ENCODE data around the gene DHX32.
"Not testable (repeated sequence)": the region's sequence is repeated elsewhere in the genome, so short reads cannot be mapped to it uniquely, and the experiment has no call there.

Gene DHX32

GRCh38 chr10:125881192-125881591 is at the start of gene DHX32:
Gene DHX32 (minus strand): TSS chr10:125881292. CDS start chr10:125880824, 468 bp downstream.
- DNase-seq (ENCODE audit: low read depth), result no peak

DNA sequence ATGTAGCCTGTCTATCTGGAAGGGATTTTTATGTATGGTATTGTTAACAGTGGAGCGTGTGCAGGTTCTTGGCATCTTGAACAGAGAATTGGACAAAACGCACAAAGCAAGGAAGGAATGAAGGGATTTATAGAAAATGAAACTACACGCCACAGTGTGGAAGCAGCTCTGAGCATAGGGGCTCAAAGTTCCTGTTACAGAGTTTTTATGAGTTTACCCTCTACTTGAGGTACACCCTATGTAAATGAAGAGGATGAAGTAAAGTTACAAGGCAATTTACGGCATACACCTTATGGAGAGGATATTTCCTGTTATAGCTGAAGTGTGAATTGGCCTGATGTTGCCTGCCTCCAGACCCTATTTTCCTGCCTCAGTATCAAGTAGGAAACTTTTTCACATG is 48.5 kb upstream of the DHX32 start:
- no peak for DNase-seq (ENCODE audit: low read depth)

DNA sequence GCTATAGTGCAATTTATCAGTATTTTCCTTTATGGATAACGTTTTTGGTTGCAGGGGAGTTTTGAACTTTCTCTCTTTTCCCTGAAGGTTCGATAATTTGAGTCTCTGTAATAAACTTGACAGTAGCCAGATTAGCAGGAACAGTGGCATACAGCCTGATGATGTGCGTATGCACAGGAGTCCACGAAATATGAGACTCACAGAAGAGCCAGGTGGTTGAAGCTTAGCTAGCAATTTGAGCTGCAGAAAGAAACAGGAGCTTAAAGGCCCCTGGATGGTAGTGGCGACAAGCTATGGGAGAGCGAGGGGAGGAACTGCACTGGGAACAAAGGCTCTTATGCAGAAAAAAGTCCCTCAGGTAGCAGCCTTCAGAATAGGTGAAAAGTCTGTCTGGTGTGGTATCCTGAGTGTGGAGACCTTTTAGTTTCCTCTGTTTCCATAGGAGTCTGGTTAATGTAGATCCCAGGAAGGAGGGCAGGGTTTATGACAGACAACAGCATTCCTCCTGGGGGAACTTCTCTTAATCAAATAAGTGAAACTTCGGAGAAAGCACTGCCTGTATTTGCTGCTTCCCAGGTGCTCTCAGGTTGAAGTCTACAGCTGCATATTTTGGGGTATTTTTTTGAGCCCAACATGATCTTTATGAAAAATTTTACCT is 48.0 kb upstream of the DHX32 start:
- no peak for DNase-seq (ENCODE audit: low read depth)

DNA sequence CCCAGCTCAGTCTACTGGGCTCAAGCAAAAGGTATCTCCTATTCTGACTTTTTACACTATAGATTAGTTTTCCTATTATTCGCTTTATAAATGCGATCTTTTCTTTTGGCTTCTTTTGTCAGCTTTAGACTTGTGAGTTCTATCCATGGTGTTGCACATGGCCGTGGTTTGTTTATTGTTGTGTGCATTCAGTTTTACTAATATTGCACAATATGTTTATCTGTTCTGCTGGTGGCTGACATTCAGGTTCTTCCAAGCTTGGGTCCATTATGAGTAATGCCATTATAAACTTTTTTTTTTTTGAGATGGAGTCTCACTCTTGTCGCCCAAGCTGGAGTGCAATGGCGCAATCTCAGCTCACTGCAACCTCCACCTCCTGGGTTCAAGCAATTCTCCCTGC is 46.2 kb upstream of the DHX32 start:
- DNase-seq (ENCODE audit: low read depth), result not testable (repeated sequence)

GRCh38 chr10:125926247-125926646 is 45.2 kb upstream of the DHX32 start:
- no peak for DNase-seq (ENCODE audit: low read depth)

- DNase-seq (ENCODE audit: low read depth), result no peak
Observed at GRCh38 chr10:125925262-125925834, 44.3 kb upstream of the DHX32 start.

GRCh38 chr10:125921643-125922306 is 40.7 kb upstream of the DHX32 start:
- DNase-seq (ENCODE audit: low read depth), result not testable (repeated sequence)

GRCh38 chr10:125917704-125918361 is 36.7 kb upstream of the DHX32 start:
- DNase-seq (ENCODE audit: low read depth), result not testable (repeated sequence)

- DNase-seq (ENCODE audit: low read depth), result no peak
Observed at GRCh38 chr10:125916977-125917376, 35.9 kb upstream of the DHX32 start.

DNA sequence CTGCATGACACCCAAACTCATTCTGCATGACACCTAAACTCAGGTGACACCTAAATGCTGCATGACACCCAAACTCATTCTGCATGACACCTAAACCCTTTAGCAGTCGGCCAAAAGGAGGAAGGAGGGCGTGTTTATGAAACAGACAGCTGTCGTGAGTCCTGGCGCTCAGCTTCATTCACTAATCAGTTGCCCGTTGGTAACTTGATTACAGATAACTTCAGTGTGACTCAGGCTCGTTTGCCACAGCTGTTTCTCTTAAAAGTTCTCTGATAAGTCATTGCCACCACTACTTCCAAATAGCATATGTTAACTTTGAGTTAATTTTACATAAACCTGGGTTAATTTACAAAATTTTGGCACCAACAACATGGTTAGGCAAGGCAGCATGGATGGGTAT is 32.2 kb upstream of the DHX32 start:
- DNase-seq (ENCODE audit: low read depth), result not testable (repeated sequence)

- no peak for DNase-seq (ENCODE audit: low read depth)
Observed at GRCh38 chr10:125911990-125912389, 30.9 kb upstream of the DHX32 start.

GRCh38 chr10:125911145-125911544 is 30.1 kb upstream of the DHX32 start:
- no peak for DNase-seq (ENCODE audit: low read depth)

DNA sequence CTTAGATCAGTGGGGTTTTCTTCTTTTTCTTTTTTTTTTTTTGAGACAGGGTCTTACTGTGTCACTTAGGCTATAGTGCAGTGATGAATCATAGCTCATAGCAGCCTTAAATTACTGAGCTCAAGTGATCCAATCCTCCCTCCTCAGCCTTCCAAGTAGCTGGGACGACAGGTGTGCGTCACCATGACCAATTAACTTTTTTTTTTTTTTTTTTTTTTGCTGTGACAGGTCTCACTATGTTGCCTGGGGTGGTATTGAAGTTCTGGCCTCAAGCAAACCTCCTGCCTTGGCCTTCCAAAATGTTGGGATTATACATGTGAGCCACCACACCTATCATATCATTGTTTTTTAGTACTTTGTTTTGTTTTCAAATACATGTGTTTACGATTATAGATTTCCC is 28.4 kb upstream of the DHX32 start:
- DNase-seq (ENCODE audit: low read depth), result not testable (repeated sequence)

DNA sequence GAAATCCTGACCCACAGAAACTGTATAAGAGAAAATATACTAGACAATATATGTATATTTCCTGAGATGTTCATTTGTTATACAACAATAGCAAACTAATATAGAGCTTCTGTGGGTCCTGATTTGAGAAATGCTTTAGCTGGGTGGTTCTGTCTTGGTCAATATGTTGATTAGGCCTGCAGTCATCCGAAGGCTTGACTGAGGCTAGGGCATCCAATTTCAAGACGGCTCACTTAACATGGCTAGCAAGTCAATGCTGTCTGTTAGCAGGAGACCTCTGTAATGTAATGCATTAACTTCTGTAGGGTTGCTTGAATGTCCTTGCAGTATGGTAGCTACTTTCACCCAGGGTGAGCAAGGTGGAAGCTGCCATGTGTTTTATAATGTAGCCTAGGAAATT is 27.7 kb upstream of the DHX32 start:
- DNase-seq (ENCODE audit: low read depth), result not testable (repeated sequence)

- DNase-seq (ENCODE audit: low read depth), result not testable (repeated sequence)
Observed at GRCh38 chr10:125907598-125907997, 26.5 kb upstream of the DHX32 start.

DNA sequence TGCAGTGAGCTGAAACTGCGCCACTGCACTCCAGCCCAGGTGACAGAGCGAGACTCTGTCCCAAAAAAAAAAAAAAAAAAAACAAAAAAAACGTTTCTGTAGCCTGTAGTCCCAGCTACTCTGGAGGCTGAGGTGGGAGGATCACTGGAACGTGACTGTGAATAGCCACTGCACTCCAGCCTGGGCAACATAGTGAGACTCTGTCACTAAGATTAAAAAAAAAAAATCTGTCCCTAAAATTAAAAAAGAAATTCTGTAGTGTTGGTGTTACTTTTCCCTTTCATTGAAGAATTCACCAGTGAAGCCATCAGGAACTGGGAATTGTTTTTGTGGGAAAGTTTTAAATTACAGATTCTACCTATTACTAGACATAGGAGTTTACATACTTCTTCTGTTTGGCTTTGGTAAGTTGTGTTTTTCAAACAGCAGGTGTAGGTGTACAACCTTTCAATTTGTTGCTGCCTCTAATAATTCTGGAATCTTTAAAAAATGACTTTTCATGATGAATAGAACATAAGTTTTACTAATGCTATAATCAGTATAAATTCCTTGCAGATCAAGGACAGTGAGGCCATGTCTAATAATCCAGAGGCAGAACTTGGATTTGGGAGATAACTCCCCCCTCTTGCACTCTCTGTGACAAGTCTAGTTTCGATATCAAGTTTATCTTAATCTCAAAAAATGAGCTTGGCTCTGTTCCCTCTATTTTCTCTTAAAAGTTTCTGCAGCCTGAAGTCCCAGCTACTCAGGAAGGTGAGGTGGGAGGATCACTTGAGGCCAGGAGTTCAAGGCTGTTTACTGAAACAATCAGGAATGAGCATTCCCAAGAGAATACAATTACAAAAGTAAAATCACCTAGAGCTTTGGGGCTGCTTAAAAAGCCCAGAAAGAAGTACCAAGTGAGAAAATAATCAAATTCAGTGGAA is 24.2 kb upstream of the DHX32 start:
- not testable (repeated sequence) for DNase-seq (ENCODE audit: low read depth)

GRCh38 chr10:125903135-125903640 is 22.1 kb upstream of the DHX32 start:
- DNase-seq (ENCODE audit: low read depth), result not testable (repeated sequence)

DNA sequence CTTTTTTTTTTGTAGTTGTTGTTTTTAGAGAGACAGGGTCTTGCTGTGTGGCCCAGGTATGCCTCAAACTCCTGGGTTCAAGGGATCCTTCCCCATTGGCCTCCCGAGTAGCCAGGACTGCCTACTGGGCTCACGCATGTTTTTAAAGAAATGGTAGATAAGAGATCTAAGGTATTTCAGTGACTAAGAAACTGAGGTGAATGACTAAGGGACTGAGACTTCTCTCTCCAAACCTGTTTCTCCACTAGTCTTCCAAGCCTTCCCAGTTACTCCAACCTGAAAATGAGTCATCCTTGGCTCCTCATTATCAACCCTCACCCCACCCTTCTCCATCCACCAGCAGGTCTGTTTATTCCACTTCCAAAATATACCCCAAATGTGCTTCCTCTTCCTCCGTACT is 19.9 kb upstream of the DHX32 start:
- not testable (repeated sequence) for DNase-seq (ENCODE audit: low read depth)

DNA sequence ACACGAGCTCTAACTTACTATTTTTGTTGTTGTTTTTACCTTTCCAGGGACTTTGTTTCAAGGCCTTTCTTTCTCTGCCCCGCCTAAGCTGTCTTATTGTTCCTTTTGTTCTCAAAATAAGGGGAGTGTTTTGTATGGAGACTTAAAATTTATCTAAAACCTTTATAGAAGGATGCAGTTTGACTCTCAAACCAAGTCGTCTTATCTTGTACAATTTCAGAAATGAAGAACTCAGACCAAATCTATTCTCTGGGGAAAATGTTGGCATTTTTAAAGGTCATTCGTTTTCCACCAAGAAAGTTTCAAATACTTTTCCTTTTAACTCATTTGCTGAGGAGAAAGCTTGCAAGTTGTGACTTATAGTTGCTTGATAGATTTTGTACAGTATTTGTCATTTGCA is 16.2 kb upstream of the DHX32 start:
- DNase-seq (ENCODE audit: low read depth), result not testable (repeated sequence)

- peak; percentile 57 for DNase-seq (ENCODE audit: low read depth)
Observed at GRCh38 chr10:125896088-125896934, 15.2 kb upstream of the DHX32 start, which contains the start of gene FANK1. Gene FANK1 (plus strand): TSS chr10:125896564. CDS start chr10:125896643, 79 bp downstream.

Data from stimulated activated CD8-positive, alpha-beta memory T cell treated with anti-CD3 and anti-CD28 coated beads, Interleukin-12 subunit alpha, Interleukin-12 subunit beta, amount 100 ng/mL, for 4 hours (primary cell).